Muscle of leg (tissue), 11 donors: ENCODE results near the gene MBOAT1. TPM values are rescaled to one million over a fixed set of nuclear protein-coding genes. Genes with fewer than 3 reads are reported as not detected.

Experiments used
- DNase-seq: peaks from one replicate; pipeline ENCODE4 v3.0.0; 2013
- H3K27ac ChIP-seq: one replicate; pipeline ENCODE4 v1.5.1; 2013; ENCODE audit warnings: mild to moderate bottlenecking, low read length, control low read depth
- H3K27me3 ChIP-seq: one replicate; pipeline ENCODE4 v1.6.1; 2013; ENCODE audit warnings: low read length; ENCODE audit not compliant: control insufficient read depth, insufficient read depth
- H3K36me3 ChIP-seq: one replicate; pipeline ENCODE4 v1.6.1; 2013; ENCODE audit warnings: low read length; ENCODE audit not compliant: control insufficient read depth, insufficient read depth
- H3K4me1 ChIP-seq: one replicate; pipeline ENCODE4 v1.6.1; 2013; ENCODE audit warnings: low read length; ENCODE audit not compliant: control insufficient read depth, insufficient read depth
- H3K4me3 ChIP-seq: one replicate; pipeline ENCODE4 v1.5.1; 2013; ENCODE audit warnings: low read length, control low read depth
- H3K9me3 ChIP-seq: replicated peaks from 2 replicates; pipeline ENCODE4 v1.6.1; 2013; ENCODE audit warnings: low read depth, low read length; ENCODE audit not compliant: control insufficient read depth
- WGBS: methylation state at CpG from one replicate; pipeline ENCODE4 v1.1.5; 2013; ENCODE audit warnings: missing lambda C conversion rate; ENCODE audit not compliant: insufficient coverage; 5-methylcytosine and 5-hydroxymethylcytosine counted together
- polyA plus RNA-seq, 8 donors: library from polyadenylated mRNA; unstranded; fragments of 120-200 nt; gene quantifications; one replicate each; pipeline versions ENCODE4 v1.2.1 to v1.2.3, GENCODE V29; 2013; ENCODE audit warnings: inconsistent platforms in 1 of 8, low replicate concordance in 1 of 8; ENCODE audit not compliant: insufficient read length in 8 of 8, insufficient read depth in 1 of 8
- total RNA-seq: library from RNA; stranded (reverse); fragments of 120-200 nt; gene quantifications from one replicate; pipeline ENCODE4 v1.2.4, GENCODE V29; 2013

Gene MBOAT1
- total and polyA plus RNA-seq, 9 donors: 3.5 to 6.1 (median 4.5) TPM

- Histone ChIP-seq H3K27me3 (no peaks in the 10 kb centered on the region), H3K9me3 (no peaks in the 10 kb centered on the region), H3K27ac (no peak overlapping the region), H3K36me3 (no peaks in the 10 kb centered on the region), H3K4me3 (no peak overlapping the region), H3K4me1 (no peaks in the 10 kb centered on the region)
- DNase-seq: peak; percentile 60
- WGBS: no CpG with 5 or more reads among the region's 1 CpG
Observed at GRCh38 chr6:20092071-20092566, 120.2 kb downstream of the MBOAT1 start.

GRCh38 chr6:20086992-20087391 is 125.3 kb downstream of the MBOAT1 start:
- DNase-seq: no peak
- Histone ChIP-seq H3K27ac (no peak overlapping the region), H3K36me3 (no peaks in the 10 kb centered on the region), H3K27me3 (no peaks in the 10 kb centered on the region), H3K9me3 (peaks cover 2% of the 10 kb centered on the region), H3K4me3 (no peak overlapping the region), H3K4me1 (no peaks in the 10 kb centered on the region)

GRCh38 chr6:20085817-20086216 is 126.5 kb downstream of the MBOAT1 start:
- no peak for DNase-seq
- Histone ChIP-seq H3K4me1 (no peaks in the 10 kb centered on the region), H3K27ac (no peak overlapping the region), H3K36me3 (no peaks in the 10 kb centered on the region), H3K4me3 (no peak overlapping the region), H3K9me3 (peaks cover 2% of the 10 kb centered on the region), H3K27me3 (no peaks in the 10 kb centered on the region)
- WGBS: 100% methylated on average over 2 of the region's 2 CpGs

GRCh38 chr6:20084411-20084810 is 127.9 kb downstream of the MBOAT1 start:
- Histone ChIP-seq H3K36me3 (no peaks in the 10 kb centered on the region), H3K4me3 (no peak overlapping the region), H3K4me1 (no peaks in the 10 kb centered on the region), H3K27ac (no peak overlapping the region), H3K9me3 (peaks cover 2% of the 10 kb centered on the region), H3K27me3 (no peaks in the 10 kb centered on the region)
- no peak for DNase-seq

- no peak for DNase-seq
- Histone ChIP-seq H3K4me1 (no peaks in the 10 kb centered on the region), H3K27ac (no peak overlapping the region), H3K36me3 (no peaks in the 10 kb centered on the region), H3K27me3 (no peaks in the 10 kb centered on the region), H3K4me3 (no peak overlapping the region), H3K9me3 (peaks cover 6% of the 10 kb centered on the region)
- WGBS: 100% methylated on average over 1 of the region's 6 CpGs
Observed at GRCh38 chr6:20071998-20072397, 140.3 kb downstream of the MBOAT1 start.

- Histone ChIP-seq H3K4me3 (no peak overlapping the region), H3K9me3 (peaks cover 6% of the 10 kb centered on the region), H3K36me3 (no peaks in the 10 kb centered on the region), H3K27me3 (no peaks in the 10 kb centered on the region), H3K27ac (no peak overlapping the region), H3K4me1 (no peaks in the 10 kb centered on the region)
- 80% methylated on average over 2 of the region's 3 CpGs for WGBS
- no peak for DNase-seq
Observed at GRCh38 chr6:20070047-20070446, 142.2 kb downstream of the MBOAT1 start.

GRCh38 chr6:20069021-20069522 is 143.2 kb downstream of the MBOAT1 start:
- no peak overlapping the region for H3K4me3 ChIP-seq
- H3K4me1 ChIP-seq: no peaks in the 10 kb centered on the region
- no peaks in the 10 kb centered on the region for H3K27me3 ChIP-seq
- H3K27ac ChIP-seq: no peak overlapping the region
- peaks cover 6% of the 10 kb centered on the region for H3K9me3 ChIP-seq
- 43% methylated on average over 8 of the region's 12 CpGs for WGBS
- DNase-seq: no peak
- H3K36me3 ChIP-seq: no peaks in the 10 kb centered on the region

- Histone ChIP-seq H3K36me3 (no peaks in the 10 kb centered on the region), H3K27ac (no peak overlapping the region), H3K4me1 (no peaks in the 10 kb centered on the region), H3K4me3 (no peak overlapping the region), H3K27me3 (no peaks in the 10 kb centered on the region), H3K9me3 (peaks cover 6% of the 10 kb centered on the region)
- 63% methylated on average over 3 of the region's 10 CpGs for WGBS
- no peak for DNase-seq
Observed at GRCh38 chr6:20068421-20068988, 143.8 kb downstream of the MBOAT1 start.

- H3K4me3 ChIP-seq: no peak overlapping the region
- no peaks in the 10 kb centered on the region for H3K27me3 ChIP-seq
- no peak for DNase-seq
- 59% methylated on average over 4 of the region's 5 CpGs for WGBS
- no peak overlapping the region for H3K27ac ChIP-seq
- H3K4me1 ChIP-seq: no peaks in the 10 kb centered on the region
- no peaks in the 10 kb centered on the region for H3K9me3 ChIP-seq
- H3K36me3 ChIP-seq: no peaks in the 10 kb centered on the region
Observed at GRCh38 chr6:20061952-20062351, 150.3 kb downstream of the MBOAT1 start.

GRCh38 chr6:20060252-20060651 is 152.0 kb downstream of the MBOAT1 start:
- WGBS: no CpG with 5 or more reads among the region's 1 CpG

GRCh38 chr6:20058912-20059311 is 153.4 kb downstream of the MBOAT1 start:
- no peaks in the 10 kb centered on the region for H3K4me1 ChIP-seq
- no peaks in the 10 kb centered on the region for H3K27me3 ChIP-seq
- no peak overlapping the region for H3K4me3 ChIP-seq
- H3K27ac ChIP-seq: no peak overlapping the region
- DNase-seq: no peak
- 10% methylated on average over 1 of the region's 3 CpGs for WGBS
- H3K9me3 ChIP-seq: no peaks in the 10 kb centered on the region
- H3K36me3 ChIP-seq: no peaks in the 10 kb centered on the region

More at GRCh38 chr6:20060252-20060651, 152.0 kb downstream of the MBOAT1 start:
- no peaks in the 10 kb centered on the region for H3K36me3 ChIP-seq
- H3K27me3 ChIP-seq: no peaks in the 10 kb centered on the region
- no peak overlapping the region for H3K4me3 ChIP-seq
- H3K9me3 ChIP-seq: no peaks in the 10 kb centered on the region
- H3K4me1 ChIP-seq: no peaks in the 10 kb centered on the region
- no peak overlapping the region for H3K27ac ChIP-seq
- no peak for DNase-seq
